Measurements from ENCODE around the gene SPRR3.

- TF ChIP-seq CTCF (IDR thresholded peaks at IDR 0.05; ENCODE audit: low read depth, low read length): no peak
- no peak for TF ChIP-seq MYC (IDR thresholded peaks at IDR 0.05; ENCODE audit: low read depth, low read length)
- TF ChIP-seq POLR2A (IDR thresholded peaks at IDR 0.05; ENCODE audit: extremely low read depth, insufficient read length): no peak
- TF ChIP-seq MAX (IDR thresholded peaks at IDR 0.05; ENCODE audit: low read depth, low read length): no peak
Observed at GRCh38 chr1:152954436-152954835, 47.1 kb upstream of the SPRR3 start.

Measured in NB4 (cell line).